H7 (cell line): ENCODE measurements around the gene MYORG. TPM values are rescaled to one million over a fixed set of nuclear protein-coding genes. Genes with fewer than 3 reads are reported as not detected.
A peak's percentile ranks its signal among the peaks of the same experiment; 100 is the strongest.
"Not testable (repeated sequence)": the region's sequence is repeated elsewhere in the genome, so short reads cannot be mapped to it uniquely, and the experiment has no call there.

Experiments
- DNase-seq: peaks from one replicate; pipeline ENCODE4 v3.0.0; 2012
- H3K27me3 ChIP-seq: 2 replicates; pipeline ENCODE4 v1.6.0; 2011; ENCODE audit warnings: mild to moderate bottlenecking, low read length; ENCODE audit not compliant: control insufficient read depth, insufficient read depth
- H3K36me3 ChIP-seq: replicated peaks from 2 replicates; pipeline ENCODE4 v1.5.1; 2011; ENCODE audit warnings: low read length; ENCODE audit not compliant: control insufficient read depth, insufficient read depth
- H3K4me3 ChIP-seq: 2 replicates; pipeline ENCODE4 v1.5.1; 2011; ENCODE audit warnings: low read depth, mild to moderate bottlenecking, control low read depth, low read length, moderate library complexity; ENCODE audit not compliant: insufficient read depth
- total RNA-seq: library from RNA; depleted of rRNA; stranded (reverse); fragments of >200 nt; shearing (Covaris generic); gene quantifications from 2 replicates; pipeline ENCODE4 v1.2.3, GENCODE V29; 2014

Gene MYORG
- total RNA-seq, 1 experiment from 2014 or later, result 19.8 TPM

GRCh38 chr9:34338665-34339385 lies 37.9 kb downstream of the MYORG start:
- H3K4me3 ChIP-seq, result no peak overlapping the region
- no peaks in the 10 kb centered on the region for H3K27me3 ChIP-seq
- peaks cover 9% of the 10 kb centered on the region for H3K36me3 ChIP-seq
- DNase-seq, result no peak

DNA sequence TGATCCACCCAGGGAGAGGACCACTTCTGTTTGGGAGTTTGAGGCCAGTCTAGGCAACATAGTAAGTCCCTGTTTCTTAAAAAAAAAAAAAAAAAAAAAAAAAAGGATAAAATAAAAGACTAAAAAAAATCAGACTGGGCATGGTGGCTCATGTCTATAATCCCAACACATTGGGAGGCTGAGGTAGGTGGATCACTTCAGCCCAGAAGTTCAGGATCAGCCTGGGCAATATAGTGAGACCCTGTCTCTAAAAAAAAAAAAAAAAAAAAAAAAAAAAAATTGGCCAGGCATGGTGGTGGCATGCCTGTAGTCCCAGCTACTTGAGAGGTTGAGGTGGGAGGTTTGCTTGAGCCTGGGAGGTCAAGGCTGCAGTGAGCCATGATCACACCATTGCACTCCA lies 38.6 kb downstream of the MYORG start:
- H3K27me3 ChIP-seq, H3K36me3 ChIP-seq, DNase-seq, H3K4me3 ChIP-seq: not testable (repeated sequence)

- Histone ChIP-seq H3K27me3 (no peaks in the 10 kb centered on the region), H3K36me3 (peaks cover 9% of the 10 kb centered on the region), H3K4me3 (no peak overlapping the region)
- no peak for DNase-seq
Measured at GRCh38 chr9:34337403-34337802, 39.3 kb downstream of the MYORG start.

DNA sequence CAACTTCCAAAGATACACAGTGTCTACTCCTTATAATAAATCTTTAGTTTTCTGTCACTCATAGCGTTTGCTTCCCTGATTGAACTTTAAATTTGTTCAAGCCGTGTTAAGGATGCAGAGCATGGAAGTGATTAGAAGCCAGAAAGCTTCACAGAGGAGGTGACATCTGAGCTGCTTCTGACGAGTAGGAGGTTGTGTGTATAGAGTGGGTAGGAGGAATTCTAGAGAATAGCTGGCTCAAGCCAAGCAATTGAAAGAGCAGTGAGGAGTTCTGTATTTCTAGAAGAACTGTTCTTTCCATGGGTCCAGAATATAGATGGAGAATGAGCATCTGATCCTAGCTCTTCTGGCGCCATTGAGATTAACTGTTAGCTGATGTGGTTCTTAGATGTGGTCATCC lies 41.3 kb downstream of the MYORG start:
- Histone ChIP-seq H3K4me3 (no peak overlapping the region), H3K27me3 (no peaks in the 10 kb centered on the region), H3K36me3 (peaks cover 8% of the 10 kb centered on the region)
- no peak for DNase-seq

DNA sequence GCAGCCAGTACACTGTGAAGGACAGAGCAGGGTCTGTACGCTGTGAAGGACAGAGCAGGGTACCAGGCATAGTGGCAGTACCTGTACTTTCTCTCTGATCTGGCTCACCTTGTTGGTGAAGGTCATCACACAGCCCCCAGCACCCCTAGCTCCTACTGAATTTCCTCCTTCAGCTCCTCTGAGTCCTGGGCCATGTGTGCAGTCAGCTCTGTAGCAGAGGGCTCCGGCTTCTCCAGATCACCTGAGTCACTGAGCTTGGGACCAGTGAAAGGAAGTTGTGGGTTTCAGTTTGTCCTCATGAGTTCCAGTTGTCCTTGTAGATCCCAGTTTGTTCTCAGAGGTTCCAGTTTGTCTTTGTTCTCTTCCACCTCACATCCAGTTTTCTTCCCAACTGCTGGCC lies 41.8 kb downstream of the MYORG start:
- Histone ChIP-seq H3K36me3 (peaks cover 8% of the 10 kb centered on the region), H3K4me3 (no peak overlapping the region), H3K27me3 (no peaks in the 10 kb centered on the region)
- no peak for DNase-seq

DNA sequence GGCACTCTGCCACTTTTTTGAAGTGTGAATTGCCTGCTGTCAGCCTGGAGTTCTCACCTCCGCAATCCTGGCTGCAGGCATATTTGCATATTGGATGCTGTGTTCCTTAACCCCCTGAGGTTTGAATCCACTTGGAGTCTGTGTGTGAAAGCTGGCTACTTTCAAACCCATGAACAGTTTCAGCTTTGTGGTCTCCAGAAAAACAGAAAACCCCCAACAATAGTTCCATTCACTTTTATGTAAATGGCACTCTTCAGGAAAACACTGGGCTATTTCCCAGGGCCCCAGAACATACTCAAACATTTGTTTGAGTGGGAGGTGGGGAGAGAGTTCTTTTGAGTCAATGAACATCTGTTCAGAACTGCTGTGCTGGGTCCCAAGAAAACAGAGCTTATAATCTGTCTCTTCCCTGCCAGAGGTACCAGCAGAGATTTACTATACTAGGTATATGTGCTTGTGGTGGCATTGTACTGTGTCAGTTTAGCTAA lies 42.3 kb downstream of the MYORG start:
- peaks cover 7% of the 10 kb centered on the region for H3K36me3 ChIP-seq
- H3K27me3 ChIP-seq, result no peaks in the 10 kb centered on the region
- H3K4me3 ChIP-seq, result no peak overlapping the region
- DNase-seq, result peak; percentile 52

DNA sequence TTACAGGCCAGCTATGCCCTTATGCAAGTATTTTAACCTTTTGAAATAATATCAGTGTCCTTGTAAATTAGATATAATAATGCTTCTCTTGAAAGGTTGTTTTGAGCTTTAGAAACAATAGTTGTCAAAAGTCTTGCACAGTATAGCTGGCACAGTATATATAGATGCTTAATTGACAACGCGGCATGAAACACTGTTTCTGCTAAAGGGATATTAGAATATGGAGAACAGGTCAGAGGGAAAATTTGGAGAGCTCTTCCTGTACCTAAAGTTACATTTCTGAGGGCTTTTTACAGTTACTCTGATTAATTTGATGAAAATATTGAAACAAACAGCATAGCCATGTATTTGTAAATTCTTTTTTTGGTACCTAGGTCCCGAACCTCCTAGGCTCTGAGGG lies 42.9 kb downstream of the MYORG start:
- DNase-seq, result no peak
- Histone ChIP-seq H3K4me3 (no peak overlapping the region), H3K36me3 (peaks cover 3% of the 10 kb centered on the region), H3K27me3 (no peaks in the 10 kb centered on the region)

DNA sequence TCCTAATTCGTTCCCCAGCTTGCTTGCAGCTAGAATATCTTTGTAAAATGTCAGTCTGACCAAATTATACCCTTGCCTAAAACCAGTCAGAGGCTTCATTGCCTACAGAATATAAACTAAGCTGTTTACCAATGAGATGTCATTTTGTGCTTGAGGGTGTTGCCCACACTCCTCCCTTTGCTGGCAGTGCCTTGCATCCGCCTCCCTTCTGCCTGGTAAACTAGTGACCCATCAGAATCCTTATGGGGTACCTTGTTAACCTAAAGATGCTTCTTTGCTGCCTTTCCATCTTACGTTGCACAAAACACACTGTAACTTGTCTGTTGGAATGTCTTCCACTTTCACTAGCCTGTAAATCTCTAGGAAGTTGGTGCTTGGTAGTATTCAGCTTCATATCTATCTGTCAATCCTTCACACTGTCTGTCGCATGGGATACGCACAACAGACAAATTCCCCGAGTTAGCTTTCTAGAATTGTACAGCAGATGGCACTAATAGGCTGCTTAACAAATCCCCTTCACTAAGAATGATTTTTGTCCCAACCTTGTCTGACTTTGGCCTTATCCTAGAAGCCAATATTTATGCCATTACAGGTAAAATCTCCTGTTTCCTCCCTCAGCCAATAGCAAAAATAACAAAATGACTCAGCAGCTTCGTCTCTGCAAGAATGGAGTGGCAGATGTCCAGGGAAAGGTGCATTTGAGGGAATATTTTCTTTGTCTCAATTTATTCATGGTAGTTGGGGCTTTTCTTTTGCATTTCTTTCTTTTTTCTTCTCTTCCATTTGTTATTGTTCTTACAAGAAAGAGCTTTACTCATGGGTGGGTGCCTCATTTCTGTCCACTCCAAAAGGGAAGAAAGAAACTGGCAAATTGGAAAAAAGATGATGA lies 44.4 kb downstream of the MYORG start:
- peak; percentile 39 for DNase-seq
- no peaks in the 10 kb centered on the region for H3K27me3 ChIP-seq
- H3K4me3 ChIP-seq, result no peak overlapping the region
- H3K36me3 ChIP-seq, result no peaks in the 10 kb centered on the region

DNA sequence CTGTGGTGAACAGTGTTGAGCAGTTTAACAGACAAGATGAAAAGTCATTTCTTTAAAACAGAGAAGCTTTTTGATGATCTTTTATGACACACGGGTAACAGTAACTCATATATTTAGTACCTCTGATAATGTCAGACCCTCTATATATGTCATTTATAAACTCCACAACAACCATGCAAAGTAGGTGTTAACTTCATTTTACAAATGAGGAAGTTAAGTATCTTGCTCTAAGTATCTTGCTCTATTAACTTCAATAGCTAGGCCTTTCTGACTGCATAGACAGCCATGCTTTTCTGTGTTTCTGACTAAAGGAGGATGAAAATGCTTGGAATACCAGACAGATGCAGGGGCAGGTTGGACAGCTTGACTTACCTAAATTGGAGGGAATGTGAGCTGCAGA lies 45.5 kb downstream of the MYORG start:
- H3K36me3 ChIP-seq, result no peaks in the 10 kb centered on the region
- no peak for DNase-seq
- no peaks in the 10 kb centered on the region for H3K27me3 ChIP-seq
- no peak overlapping the region for H3K4me3 ChIP-seq

DNA sequence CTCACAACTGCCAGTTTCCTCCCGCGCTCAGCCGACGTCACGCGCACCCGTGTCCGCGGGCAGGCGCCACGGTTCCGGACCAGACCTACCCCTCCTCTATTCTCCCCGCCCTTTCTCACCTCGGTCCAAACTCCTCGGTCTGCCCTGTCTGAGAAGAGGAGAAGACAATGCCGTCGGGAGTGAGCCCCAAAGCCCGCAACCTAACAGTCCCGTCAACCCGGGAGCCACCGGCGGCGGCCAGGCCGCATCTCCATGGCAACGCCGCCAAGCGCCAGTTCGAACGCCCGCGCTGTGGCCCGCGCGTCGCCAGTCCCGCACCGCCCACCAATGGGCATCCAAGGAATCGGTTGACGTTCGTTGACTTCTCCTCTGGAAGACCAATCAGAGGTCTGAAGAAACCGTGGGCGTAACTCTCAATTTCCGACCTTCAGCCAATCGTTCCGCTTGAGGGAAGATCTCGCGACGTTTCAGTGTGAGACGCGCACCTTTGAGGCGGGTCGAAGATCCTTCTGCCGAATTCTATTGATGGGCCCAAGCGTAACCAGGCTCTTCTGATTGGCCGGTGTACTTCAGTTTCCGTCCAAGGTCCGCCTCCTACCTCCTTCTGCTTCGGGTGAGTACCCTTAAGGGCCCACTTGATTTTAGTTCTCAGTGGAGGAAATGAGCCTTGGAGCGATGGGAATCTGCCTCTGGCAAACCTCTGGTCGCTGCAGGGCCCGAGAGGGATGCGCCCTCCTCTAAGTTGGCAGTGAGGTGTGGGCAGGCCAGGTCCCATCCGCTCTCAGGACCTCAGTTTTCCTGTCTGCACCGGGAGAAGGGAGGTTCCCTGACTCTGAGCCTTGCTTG lies 47.5 kb downstream of the MYORG start, which contains the start of the genes KIF24 and NUDT2:
Gene KIF24 (minus strand): TSS at position 282 of the 846 bp plus-strand sequence. CDS start 17,922 bp downstream, outside the sequence.
Gene NUDT2 (plus strand): TSS at position 583 of the 846 bp plus-strand sequence. CDS start 9,471 bp downstream, outside the sequence.
- DNase-seq, result peak; percentile 96
- no peaks in the 10 kb centered on the region for H3K36me3 ChIP-seq
- no peaks in the 10 kb centered on the region for H3K27me3 ChIP-seq
- H3K4me3 ChIP-seq, result peak within 1 kb of the TSS; percentile 94

- Histone ChIP-seq H3K27me3 (no peaks in the 10 kb centered on the region), H3K4me3 (peak overlapping the region; percentile 90), H3K36me3 (no peaks in the 10 kb centered on the region)
- DNase-seq, result no peak
Measured at GRCh38 chr9:34328500-34328986, 48.2 kb downstream of the MYORG start.

DNA sequence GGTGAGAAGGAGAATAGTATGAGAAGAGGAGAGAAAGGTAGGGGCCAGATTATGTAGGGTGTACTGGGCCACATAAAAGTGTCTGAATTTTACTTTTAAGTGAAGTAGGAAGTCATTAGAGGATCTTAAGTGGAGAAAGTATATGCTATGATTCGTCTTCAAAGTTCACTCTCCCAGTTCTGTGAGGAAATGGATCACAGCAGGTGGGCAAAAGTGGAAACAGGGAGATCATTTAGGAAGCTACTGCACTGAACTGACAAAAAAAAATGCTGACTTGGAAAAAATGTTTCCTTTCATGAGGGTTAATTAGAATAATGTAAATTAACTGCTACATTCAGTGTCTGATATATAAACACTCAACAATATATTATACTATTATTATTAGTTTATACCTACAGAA lies 50.0 kb downstream of the MYORG start:
- no peaks in the 10 kb centered on the region for H3K36me3 ChIP-seq
- no peaks in the 10 kb centered on the region for H3K27me3 ChIP-seq
- DNase-seq, result no peak
- no peak overlapping the region for H3K4me3 ChIP-seq

- DNase-seq, result no peak
- Histone ChIP-seq H3K36me3 (no peaks in the 10 kb centered on the region), H3K27me3 (no peaks in the 10 kb centered on the region), H3K4me3 (no peak overlapping the region)
Measured at GRCh38 chr9:34322899-34323591, 53.7 kb downstream of the MYORG start.
